Non-pigmented ciliary epithelial cell (primary cell): Measurements from ENCODE around the gene CYP2A6.
"Not testable (repeated sequence)": the region's sequence is repeated elsewhere in the genome, so short reads cannot be mapped to it uniquely, and the experiment has no call there.

Experiments
- DNase-seq: peaks from one replicate; pipeline ENCODE4 v3.0.0-alpha.2; 2010; ENCODE audit warnings: low read depth

Gene CYP2A6

GRCh38 chr19:40850277-40850676 lies at the start of gene CYP2A6:
Gene CYP2A6, minus strand, starts transcription at chr19:40850447. Its CDS starts 21 bp downstream, at chr19:40850426.
- not testable (repeated sequence) for DNase-seq

- not testable (repeated sequence) for DNase-seq
Measured at GRCh38 chr19:40899964-40900363, 49.7 kb upstream of the CYP2A6 start.

- not testable (repeated sequence) for DNase-seq
Measured at GRCh38 chr19:40896843-40897789, 46.9 kb upstream of the CYP2A6 start.

GRCh38 chr19:40896418-40896796 lies 46.2 kb upstream of the CYP2A6 start:
- no peak for DNase-seq

- DNase-seq, result no peak
Measured at GRCh38 chr19:40893112-40893511, 42.9 kb upstream of the CYP2A6 start.

- no peak for DNase-seq
Measured at GRCh38 chr19:40889366-40889765, 39.1 kb upstream of the CYP2A6 start.

GRCh38 chr19:40888191-40888590 lies 37.9 kb upstream of the CYP2A6 start:
- no peak for DNase-seq

- DNase-seq, result not testable (repeated sequence)
Measured at GRCh38 chr19:40884187-40884931, 34.1 kb upstream of the CYP2A6 start.

GRCh38 chr19:40882062-40882461 lies 31.8 kb upstream of the CYP2A6 start, which contains the start of gene CYP2A7:
Gene CYP2A7, minus strand, starts transcription at chr19:40882231. Its CDS starts 21 bp downstream, at chr19:40882210.
- DNase-seq, result not testable (repeated sequence)

GRCh38 chr19:40879349-40879748 lies 29.1 kb upstream of the CYP2A6 start:
- DNase-seq, result not testable (repeated sequence)

- DNase-seq, result not testable (repeated sequence)
Measured at GRCh38 chr19:40875526-40875951, 25.3 kb upstream of the CYP2A6 start.

GRCh38 chr19:40874874-40875273 lies 24.6 kb upstream of the CYP2A6 start:
- DNase-seq, result not testable (repeated sequence)

GRCh38 chr19:40873873-40874272 lies 23.6 kb upstream of the CYP2A6 start:
- not testable (repeated sequence) for DNase-seq

GRCh38 chr19:40872209-40872608 lies 22.0 kb upstream of the CYP2A6 start:
- DNase-seq, result no peak

GRCh38 chr19:40867701-40868100 lies 17.5 kb upstream of the CYP2A6 start:
- DNase-seq, result no peak

GRCh38 chr19:40864739-40865496 lies 14.7 kb upstream of the CYP2A6 start:
- not testable (repeated sequence) for DNase-seq

- no peak for DNase-seq
Measured at GRCh38 chr19:40862785-40863184, 12.5 kb upstream of the CYP2A6 start.

- DNase-seq, result no peak
Measured at GRCh38 chr19:40862333-40862732, 12.1 kb upstream of the CYP2A6 start.

GRCh38 chr19:40858109-40858508 lies 7.9 kb upstream of the CYP2A6 start:
- DNase-seq, result no peak

GRCh38 chr19:40852467-40853152 lies 2.4 kb upstream of the CYP2A6 start:
- DNase-seq, result not testable (repeated sequence)

GRCh38 chr19:40846722-40847121 lies 3.5 kb downstream of the CYP2A6 start:
- not testable (repeated sequence) for DNase-seq
